HG02884 (cell line): ENCODE measurements around the gene DNAJC12.
"Not testable (repeated sequence)": the region's sequence is repeated elsewhere in the genome, so short reads cannot be mapped to it uniquely, and the experiment has no call there.

ENCODE experiments used
- ATAC-seq: cut with Tn5 transposase; IDR thresholded peaks from one replicate; pipeline ENCODE4 v1.9.1; 2021; ENCODE audit warnings: mild to moderate bottlenecking, moderate library complexity; ENCODE audit not compliant: unreplicated experiment

Gene DNAJC12

DNA sequence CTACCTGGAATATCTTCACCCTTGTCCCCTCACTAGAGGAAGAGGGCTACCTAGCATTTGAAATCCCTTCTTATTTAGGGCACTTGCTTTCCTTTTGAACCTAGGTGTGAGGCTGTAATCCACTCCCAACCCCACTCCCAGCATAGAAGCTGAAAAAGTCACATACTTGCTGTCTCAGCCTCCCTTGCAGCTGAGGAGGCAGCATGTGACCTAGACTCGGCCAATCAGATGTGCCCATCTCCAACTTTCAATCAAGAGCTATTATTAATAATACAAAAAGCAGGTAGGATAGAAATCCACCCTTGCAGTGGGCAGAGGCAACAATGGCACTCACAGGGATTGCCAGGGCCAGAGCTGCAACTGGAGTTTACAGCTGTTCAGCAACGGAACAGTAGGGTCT, 70.7 kb downstream of the DNAJC12 start:
- ATAC-seq, result no peak

DNA sequence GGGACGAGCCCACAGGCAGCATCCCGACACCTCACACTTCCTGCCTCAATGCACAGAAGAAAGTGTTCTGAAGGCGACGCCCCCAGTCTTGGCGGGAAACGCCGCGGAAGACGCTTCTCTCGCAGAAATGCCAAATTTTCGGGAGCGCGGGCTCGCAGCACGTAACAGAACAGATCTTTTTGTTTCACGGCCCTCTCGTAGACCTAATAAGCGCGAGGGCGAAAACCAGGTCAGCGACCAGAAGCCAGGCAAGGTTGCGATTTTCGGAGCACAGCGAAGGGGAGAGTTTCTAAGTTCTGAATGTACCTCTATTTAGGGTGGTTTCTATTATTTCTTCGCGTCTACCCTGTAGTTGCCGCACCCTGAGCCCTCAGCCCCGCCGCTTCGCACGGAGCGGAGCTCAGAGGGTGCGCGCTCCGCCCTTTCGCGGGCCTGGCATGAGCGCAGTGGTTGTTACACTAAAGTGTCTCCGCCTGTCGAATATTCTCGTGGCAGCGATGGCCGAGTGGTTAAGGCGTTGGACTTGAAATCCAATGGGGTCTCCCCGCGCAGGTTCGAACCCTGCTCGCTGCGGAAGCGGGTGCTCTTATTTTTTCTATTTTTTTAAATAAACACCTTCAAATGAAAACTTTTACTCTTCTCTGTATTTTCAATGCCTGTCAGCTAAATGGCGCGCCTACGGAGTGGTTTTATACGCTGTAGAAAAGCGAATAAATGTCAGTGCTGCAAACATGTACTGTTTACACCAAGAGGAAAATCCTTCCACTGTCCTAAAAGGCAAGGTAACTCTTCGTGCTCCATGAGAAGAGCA, 73.8 kb downstream of the DNAJC12 start:
- ATAC-seq, result peak; percentile 77

DNA sequence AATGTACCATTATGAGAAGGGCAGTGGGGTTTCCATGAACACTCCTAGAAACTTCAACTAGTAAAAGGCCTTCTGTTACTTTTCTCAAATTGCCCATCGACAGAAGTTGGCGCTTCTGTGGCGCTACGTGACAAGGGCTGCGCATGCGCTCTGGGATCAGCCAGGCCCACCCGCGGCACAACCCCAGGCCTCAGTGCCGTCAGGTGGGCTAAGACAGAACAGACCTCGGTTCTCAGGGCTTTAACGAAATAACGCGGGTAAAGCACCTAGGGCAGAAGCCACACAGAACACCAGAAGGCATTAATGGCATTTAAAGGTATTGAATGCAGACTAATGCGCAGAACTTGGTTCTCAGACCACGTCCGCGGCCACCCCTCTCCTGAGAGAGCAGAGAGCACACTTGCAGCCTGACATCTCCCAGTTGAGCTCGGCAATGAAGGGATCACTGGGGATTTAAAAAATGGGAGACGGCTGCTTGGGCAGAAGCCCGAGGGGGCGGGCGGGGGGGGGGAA, 74.4 kb downstream of the DNAJC12 start:
- ATAC-seq, result peak; percentile 30

- ATAC-seq, result not testable (repeated sequence)
These were observed 75.4 kb downstream of the DNAJC12 start for GRCh38 chr10:67762567-67762966.

DNA sequence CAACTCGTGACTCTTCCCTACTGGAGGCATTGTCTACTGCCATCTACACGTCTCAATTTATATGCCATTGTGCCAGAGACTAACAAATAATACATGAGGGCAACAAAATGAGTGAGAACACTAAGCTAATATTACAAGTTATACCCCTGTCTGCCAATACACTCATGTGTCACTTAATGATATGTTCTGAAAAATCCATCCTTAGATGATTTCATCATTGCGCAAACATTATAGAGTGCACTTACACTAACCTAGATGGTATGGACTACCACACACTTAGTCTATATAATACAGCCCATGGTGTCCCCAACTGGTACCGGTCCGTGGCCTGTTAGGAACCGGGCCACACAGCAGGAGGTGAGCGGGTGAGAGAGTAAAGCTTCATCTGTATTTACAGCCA, 77.7 kb downstream of the DNAJC12 start:
- no peak for ATAC-seq
